HG03520 (cell line): ENCODE measurements around the gene FASN.

Experiments
- ATAC-seq: cut with Tn5 transposase; IDR thresholded peaks from one replicate; pipeline ENCODE4 v1.9.1; 2021; ENCODE audit warnings: mild to moderate bottlenecking, moderate library complexity; ENCODE audit not compliant: unreplicated experiment

FASN gene

DNA sequence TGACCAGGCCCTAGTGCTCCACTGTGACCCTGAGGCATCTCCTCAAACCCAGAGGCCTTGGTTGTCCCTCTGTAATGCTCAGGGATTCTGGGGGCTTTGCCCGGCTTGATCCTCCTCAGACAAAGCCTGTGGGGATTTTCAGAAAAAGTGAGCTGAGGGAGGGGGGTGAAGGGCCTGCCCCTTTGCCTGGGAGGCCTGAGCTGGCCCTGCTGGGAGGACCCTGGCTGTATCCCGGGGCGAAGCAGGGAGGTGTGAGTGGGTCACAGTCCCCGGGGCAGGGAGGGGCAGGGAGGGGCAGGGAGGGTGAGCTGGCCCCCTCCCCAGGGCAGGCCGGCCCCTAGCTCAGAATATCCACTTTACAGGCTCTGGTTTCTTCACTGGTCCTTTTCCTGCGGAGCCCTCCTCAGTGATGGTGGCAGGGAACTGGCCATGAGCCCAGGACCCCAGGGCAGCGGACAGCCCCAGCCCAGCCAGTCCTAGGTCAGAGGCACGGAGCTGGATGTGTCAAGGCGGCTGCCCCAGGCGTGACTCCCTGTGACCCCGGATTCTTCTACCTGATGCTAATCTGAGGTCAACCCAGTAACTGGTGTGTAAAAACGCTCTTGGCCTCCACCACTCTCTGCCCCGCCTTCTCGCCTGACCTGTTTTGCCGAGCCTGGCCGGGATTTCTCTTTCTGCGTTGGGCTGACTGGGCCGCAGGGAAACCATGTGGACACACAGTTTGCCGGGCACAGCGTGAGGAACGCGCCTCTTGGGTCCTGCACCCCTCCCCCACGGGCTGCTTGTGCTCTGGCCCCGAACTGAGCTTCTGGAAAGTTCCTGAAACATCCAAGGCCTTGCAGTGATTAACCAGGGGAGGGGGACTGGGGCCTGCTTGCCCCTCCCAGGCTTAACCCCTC lies 5.8 kb upstream of the FASN start:
- ATAC-seq: no peak

DNA sequence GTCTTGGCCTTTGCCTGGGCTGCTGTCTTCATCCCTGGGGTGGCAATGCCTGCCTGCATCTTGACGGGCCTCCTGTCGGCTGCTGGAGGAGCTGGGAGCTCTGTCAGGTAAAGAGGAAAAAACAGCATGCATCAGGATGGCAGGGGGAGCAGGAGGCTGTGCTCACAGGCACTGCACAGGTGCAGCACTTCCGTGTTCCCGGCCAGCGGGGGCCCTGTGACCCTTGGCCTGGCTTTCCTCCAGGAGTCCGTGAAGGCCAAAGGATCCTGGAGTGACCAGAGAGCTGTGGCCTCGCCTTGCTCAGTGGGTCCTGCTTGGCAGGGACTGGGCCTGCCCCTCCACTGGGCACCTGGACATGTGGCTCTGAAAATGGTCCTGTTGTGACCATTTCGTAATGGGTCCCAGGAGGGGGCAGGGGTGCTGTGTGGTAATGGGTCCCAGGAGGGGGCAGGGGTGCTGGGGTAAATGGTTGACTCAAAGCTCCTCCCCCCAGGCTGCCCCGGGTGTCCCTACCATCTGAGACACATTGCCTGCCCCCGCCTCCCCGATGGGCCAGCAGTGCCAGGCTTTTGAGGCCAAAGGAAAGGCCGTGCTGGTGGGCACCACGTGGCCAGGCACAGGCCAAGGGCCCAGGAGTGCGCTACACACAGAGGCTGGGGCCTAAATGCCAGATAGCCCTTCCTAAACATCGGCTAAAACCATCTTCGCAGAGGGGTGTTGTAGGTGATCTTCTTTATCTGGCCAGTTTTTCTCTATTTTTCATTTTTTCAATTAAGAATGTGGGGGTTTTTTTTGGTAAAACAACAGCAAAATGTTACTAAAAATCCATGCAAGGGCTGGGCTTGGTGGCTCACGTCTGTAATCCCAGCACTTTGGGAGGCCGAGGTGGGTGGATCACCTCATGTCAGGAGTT lies 4.0 kb upstream of the FASN start:
- no peak for ATAC-seq

DNA sequence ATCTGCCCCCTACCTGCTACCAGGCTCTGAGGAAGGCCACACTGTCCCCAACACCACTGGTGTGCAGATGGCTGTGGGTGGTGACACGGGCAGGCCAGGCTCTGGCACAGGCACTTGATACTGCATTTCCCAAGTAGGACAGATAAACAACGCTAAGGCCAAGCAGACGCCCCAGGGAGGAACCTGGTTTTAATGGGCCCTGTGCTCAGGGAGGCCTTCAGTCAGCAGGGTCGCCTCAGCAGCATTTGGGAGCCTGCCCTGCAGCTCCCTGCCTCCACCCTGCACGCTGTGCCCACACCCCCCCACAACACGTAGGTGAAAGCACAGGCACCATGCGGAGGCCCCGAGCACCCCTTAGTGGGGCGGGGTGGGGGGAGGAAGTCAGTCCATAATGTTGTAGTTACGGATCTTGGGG lies 3.3 kb upstream of the FASN start:
- ATAC-seq: no peak

DNA sequence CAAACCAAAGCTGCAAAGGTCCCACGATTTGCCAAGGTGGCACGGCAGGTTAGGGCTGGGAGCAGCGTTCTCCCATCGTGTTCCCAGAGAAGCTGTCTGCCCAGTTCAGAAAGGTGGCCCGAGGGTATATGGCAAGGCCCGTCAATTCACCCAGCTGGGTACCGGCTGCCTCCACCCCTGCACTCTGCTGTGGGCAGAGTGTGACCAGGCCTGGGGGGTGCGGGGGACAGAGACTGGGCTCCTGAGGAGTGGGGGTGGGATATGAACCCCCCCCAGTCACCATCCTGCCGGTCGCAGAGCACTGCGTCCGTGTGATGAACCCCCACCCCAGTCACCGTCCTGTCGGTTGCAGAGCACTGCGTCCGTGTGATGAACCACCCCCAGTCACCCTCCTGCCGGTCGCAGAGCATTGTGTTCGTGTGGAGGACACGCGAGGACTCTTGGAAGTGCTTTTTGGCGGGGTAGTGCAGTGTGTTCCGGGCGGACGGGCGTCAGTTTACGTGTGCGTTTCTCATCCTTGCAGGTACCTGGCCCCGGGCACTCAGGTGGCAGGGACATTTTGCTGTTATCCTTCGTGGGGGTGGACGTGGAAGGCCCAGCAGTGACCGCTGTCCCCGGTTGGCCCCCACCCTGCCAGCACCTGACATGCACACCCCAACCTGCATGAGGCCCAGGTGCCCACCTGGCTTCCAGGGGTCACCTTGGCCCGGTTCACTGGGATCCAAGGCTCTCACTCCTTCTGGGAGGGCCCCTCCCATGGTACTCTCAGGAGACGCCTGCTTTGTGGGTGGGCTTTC lies 2.7 kb upstream of the FASN start:
- ATAC-seq: no peak

DNA sequence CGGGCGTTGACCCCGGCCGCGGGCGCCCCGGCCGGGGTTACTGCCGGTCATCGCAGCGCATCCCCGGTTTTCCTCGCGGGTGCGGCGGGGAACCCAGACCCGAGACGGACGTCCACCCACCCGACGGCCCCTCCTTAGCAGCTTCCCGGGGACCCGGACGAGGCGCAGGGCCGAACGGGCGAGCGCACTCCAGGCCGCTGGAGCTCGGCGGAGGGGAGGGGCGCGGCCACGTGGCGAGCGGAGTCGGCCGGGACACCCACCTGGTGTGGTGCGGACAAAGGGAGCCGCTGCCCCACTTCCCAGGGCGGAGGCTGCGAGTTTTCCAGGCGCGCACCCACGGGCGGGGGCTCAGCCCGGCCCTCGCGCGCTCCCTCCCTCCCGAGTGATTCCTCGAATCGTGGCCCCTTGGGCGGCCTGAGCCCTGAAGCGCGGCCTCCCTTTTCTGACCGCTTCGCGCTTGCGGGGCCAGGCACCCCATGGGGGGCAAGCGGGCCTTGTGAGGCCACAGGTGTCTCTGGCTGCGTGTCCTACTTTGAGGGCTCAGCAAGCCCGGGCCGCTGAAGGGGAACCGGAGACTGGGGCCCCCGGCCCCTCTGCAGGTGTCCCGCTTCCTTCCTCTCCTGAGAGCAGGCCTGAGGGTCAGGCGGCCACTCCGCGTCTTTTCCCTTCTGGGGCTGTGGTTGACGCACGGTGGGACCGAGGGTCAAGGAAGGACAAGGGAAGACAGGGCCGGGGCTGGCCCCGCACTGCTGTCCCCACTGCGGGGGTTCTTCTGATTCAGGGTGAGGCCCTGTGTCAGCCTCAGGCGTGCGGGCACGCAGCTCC lies 1.1 kb upstream of the FASN start:
- ATAC-seq: peak; percentile 3

DNA sequence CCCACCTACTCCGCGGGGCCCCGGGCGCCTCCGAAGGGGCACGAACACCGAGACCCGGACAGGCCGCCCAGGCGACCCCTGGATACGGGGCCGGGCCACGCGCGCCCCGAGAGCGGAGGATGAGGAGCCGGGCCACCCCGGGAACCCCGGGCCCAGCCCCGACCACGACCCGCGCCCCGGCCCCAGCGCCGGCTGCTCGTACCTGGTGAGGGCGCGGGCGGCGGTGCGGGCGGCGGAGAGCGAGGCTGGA lies 192 bp downstream of the FASN start:
- no peak for ATAC-seq

DNA sequence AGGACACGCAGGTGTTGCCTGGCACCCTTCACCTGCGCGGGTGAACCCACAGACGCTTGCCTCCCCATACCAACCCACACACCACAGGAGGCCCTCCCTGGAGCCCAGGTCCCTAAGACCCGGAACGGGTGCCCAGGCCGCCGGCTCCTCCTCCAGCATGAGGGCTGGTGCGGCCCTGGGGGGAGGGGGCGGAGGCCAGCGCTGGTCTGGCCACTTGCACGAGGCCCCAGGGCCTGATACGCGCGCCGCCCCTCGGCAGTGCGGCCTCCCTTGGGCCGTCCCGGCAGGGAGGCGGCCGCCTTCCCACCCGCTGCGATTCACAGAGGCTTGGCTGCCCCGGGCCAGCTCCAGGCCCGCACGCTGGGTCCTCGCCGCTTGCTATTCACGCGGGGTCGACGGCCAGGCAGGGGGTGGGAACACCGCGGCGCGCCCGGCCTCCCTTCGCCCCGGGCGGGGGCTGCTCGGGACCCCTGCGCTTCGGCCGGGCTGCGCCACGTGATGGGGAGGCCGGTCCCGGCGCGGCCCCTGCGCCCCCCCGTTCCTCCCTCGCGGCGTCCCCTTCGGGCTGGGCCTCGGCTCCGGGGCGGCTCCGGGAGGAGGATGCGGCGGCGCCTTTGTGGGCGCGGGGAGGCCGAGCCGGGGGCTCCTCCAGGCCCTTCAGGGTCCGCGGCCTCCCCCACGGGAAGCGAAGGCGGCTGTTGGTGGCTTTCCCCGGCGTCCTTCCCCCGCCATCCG lies 685 bp downstream of the FASN start:
- ATAC-seq: no peak

DNA sequence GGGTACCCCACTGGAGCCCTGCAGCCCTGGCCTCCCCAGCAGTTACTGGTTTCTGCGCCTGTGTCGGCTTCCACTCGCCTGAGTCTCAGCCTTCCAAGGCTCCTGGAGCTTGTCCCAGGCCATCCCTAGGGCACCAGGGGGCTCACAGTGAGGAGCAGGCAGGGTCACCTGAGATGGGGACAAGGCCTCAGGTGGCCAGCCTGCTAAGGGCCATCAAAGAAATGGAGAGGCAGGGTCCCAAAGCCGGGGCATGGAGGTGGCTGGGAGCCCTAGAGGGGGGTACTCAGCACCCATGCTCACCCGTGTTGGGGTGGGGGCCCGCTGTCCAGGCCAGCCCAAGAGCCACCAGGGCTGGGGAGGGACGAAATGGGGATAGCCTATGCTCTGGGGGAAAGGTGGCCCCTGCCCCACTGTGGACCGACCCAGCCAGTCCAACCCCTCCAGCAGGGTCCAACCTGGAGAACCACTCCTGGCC lies 1.3 kb downstream of the FASN start:
- no peak for ATAC-seq

DNA sequence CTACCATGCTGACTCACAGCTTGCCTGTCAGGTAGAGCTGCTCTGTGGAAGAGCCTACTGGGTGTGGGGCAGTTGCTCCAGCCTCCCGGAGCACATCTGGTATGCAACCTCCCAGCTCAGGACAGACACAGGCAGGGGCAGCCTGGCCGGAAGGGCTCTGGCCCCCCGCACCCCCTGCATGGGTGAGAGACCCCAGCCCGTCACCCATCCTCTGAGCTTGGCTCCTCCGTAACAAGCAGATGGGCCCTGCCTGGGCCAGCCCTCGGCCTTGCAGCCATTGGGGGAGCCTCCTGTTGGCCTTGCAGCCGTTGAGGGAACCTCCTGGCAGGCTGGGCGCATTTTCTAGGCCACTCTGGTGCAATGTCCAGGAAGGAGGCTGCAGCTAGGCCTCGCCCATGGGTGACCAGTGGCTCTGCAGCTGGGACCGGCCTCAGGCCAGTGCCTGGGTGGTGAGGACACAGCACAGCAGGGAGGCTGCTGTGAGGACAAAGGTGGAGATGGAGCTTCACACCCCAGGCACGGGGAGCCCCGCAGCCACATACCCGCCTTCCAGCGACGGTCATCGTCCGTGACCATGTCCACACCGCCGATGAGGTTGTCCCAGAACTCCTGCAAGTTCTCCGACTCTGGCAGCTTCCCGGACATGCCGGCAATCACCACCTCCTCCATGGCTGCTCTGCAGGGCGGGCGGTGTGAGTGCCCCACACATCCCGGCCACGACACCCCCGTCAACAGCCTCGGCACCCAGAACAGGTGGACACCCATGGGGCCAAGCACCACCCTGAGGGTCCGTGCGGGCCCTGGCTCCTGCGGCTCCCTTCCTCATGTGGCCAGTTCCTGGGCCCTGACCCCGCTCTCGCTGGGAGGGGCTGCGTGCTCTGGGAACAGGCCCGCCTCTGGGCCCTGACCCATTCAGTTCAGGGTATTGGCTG lies 2.0 kb downstream of the FASN start:
- ATAC-seq: no peak

DNA sequence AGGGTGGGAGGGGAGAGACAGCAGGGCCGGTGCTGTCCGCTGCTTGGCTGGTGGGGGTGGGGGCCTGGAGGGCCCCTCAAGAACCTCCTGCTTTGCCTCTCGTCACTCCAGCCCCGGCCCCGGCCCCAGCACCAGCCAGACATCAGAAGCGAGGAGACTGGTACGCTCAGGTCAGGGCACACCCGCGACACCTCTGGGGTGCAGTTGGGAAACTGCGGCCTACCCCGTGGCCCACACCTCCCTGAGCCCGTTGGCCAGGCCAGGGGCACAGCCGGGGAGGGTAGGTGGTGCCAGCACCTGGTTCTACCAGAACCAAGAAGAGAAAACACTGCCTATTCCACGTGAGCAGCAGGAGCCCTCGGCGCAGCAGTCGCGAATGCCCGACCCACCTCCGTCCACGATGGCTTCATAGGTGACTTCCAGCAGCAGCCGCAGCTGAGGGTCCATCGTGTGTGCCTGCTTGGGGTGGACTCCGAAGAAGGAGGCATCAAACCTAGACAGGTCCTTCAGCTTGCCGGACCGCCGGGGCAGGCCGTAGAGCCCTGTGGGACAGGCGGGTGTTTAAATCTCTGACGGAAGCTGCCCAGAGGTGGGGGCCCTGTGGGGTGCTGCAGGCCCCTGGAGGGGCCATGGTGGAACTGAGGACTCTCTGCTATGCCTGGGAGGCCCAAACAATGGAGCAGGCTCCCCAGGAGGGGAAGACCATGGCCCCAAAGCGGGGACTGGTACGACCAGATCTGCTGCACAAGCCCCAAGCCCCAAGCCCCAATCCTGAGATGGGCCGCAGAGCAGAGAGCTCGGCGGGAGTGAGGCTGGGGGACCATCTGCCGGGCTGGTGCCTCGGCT lies 2.9 kb downstream of the FASN start:
- ATAC-seq: no peak

DNA sequence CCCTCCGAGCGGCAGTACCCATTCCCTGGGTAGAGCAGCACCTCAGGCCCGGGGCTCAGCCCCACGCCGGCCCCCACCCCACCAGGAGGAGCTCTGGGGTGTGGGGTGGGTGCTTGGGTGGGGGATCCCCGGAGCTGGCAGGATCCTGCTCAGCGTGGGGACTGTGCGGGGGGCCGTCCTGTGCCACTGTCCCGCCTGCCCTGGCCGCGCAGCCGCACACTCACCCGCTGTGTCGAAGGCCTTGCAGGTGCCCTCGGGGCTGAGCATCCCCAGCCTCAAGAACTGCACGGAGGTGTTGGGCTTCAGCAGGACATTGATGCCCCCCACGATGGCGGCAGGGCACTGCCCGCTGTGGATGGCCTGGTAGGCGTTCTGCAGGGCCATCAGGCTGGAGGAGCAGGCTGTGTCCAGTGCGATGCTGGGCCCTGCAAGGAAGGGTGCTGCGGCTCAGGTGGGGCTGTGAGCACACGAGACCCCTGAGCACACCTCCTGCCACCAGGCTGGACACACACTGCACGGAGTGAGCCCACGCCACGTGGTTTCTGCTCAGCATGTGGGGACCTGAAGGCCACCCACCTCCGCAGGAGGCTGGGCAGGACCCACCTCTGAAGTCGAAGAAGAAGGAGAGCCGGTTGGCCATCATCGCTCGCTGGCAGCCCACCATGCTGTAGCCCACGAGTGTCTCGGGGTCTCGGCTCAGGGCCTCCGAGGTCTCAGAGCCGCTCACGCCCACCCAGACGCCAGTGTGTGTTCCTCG lies 4.9 kb downstream of the FASN start:
- ATAC-seq: no peak

DNA sequence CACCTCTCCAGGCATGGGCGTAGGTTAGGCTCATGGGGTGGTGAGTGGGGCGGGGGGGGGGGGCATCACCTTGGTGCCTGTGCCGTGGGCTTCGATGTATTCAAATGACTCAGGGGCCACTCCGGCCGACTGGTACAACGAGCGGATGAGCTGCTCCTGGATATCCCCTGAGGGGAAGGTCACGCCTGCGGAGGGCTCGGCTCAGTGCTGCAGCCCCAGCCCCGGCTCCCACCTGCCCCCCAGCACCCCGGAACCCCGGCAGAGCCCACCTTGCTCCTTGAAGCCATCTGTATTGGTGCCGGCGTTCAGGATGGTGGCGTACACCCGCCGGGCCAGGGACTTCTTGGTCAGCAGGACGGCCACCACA lies 5.4 kb downstream of the FASN start:
- ATAC-seq: no peak

DNA sequence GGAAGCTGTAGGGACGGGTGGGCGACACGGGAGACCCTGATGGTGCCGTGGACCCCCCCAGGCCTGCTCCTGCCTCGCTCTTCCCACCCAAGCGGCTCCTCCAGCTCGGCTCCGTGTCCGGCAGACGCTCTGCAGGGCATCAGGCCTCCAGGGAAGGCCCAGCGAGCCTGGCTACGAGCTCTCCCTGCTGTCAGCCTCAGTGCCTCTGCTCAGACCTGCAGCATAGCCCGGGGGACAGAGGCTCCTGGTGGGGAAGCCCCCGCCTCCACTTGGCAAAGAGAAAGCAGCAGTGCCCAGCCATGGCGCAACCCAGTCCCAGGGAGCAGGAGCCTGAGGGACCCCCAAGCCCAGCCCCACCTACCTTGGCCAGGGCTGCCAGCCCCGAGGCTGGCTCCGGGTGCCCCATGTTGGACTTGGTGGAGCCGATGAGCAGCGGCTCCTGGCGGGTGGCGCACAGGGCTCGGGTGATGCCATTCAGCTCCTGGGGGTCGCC lies 5.9 kb downstream of the FASN start:
- no peak for ATAC-seq

DNA sequence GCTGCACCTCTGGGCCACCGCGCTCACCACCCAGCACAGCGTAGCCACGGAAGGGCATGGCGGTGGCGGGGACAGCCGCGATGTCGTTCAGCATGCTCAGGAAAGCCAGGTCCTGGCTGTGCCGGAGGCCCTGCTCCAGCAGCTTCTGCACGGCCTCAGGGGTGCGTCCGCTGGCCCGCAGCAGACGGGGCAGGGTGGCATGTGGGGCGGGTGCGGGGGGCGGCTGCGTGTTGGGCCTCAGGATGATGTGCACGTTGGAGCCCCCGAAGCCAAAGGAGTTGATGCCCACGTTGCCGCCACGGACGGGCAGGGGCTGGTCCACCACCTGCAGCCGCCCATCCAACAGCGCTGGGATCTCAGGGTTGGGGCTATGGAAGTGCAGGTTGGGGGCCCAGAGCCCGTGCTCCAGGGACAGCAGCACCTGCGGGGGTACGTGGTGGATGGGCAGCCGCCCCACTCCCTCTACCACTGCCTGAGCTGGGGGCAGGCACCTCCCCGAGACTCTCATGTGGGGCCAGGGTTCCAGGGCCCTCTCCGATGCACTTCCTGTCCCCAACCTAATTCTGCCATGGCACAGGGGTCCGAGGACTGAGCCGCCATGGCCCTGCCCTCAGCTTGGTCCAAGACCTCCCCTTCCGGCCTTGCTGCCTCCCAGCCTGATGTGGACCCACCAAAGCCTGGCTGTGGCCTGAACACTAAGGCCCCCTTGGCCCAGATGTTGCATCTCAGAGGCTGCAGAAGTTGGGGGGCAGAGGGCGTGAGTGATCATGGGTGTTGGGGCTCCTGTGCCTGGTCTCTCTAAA lies 6.6 kb downstream of the FASN start:
- no peak for ATAC-seq

DNA sequence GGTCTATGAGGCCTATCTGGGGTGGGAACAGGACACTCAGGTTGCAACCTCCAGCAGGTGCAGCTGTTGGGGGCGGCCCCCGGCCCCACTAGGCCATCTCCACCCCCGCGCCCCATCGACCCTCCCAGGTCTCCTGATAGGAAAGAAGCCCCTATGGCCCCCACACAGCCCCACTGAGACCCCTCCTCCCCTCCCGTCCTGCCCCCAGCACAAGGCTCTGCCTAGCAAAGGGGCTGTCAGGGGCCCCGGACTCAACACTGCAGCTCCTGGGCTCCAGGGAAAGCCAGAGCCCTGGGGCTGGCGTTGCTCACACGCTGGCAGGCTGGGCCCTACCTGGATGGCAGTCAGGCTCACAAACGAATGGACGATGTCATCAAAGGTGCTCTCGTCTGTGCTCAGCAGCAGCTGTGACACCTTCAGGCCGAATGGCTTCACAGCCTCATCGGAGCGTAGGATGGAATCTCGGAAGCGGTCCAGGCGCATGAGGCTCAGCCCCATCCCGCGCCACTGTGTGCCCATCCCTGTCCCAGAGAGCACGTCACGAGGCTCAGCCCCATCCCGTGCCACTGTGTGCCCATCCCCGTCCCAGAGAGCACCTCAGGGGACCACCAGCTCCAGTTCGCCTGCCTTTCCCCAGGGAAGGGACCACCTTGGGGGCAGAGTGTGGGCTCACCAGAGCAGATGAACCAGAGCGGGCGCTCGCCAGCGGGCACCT lies 7.3 kb downstream of the FASN start:
- ATAC-seq: no peak
